PC-3 (cell line): ENCODE measurements around the gene FOXO6. TPM values are rescaled to one million over a fixed set of nuclear protein-coding genes. Genes with fewer than 3 reads are reported as not detected.

Source experiments
- ATAC-seq: fragments of 200-7000 bp; cut with Tn5 transposase; 2 replicates; pipeline ENCODE4 v1.9.1; 2020; ENCODE audit warnings: mild to moderate bottlenecking, moderate library complexity
- BruUV-seq: library from RNA; stranded (reverse); fragments of 400-500 nt; replicated peaks from 2 replicates; lab custom pipeline; 2021; lab: Mats Ljungman, UMichigan
- CTCF ChIA-PET: fragments of 300-600 bp; sonication (Branson Sonifier 250); formaldehyde crosslinking; loops from one replicate; lab custom pipeline; 2022; ENCODE audit warnings: antibody characterized with exemption; lab: Charles Lee
- POLR2A ChIA-PET: fragments of 300-600 bp; sonication (Branson Sonifier 250); formaldehyde crosslinking; loops from one replicate; lab custom pipeline; 2022; ENCODE audit warnings: antibody characterized with exemption; ENCODE audit not compliant: unreplicated experiment; lab: Charles Lee
- DNase-seq: peaks from one replicate; pipeline ENCODE4 v3.0.0-alpha.2; 2015
- H2AFZ ChIP-seq: fragments of 300-600 bp; sonication (generic); 2 replicates; pipeline ENCODE4 v1.6.0; 2016; ENCODE audit warnings: antibody characterized with exemption, low read length
- H3F3A ChIP-seq: fragments of 300-600 bp; sonication (generic); one replicate; pipeline ENCODE4 v1.6.0; 2017; ENCODE audit warnings: antibody characterized with exemption, low read length, control low read depth, mild to moderate bottlenecking; ENCODE audit not compliant: unreplicated experiment
- H3K27ac ChIP-seq: fragments of 300-600 bp; sonication (generic); 2 replicates; pipeline ENCODE4 v1.5.1; 2016; ENCODE audit warnings: mild to moderate bottlenecking, low read length
- H3K27me3 ChIP-seq: fragments of 300-600 bp; sonication (generic); 2 replicates; pipeline ENCODE4 v1.6.1; 2016; ENCODE audit warnings: low read length, mixed read lengths
- H3K36me3 ChIP-seq: fragments of 300-600 bp; sonication (generic); 2 replicates; pipeline ENCODE4 v1.6.1; 2016; ENCODE audit warnings: low read depth, mixed run types, low read length, mixed read lengths
- H3K4me1 ChIP-seq: fragments of 300-600 bp; sonication (generic); 2 replicates; pipeline ENCODE4 v1.5.1; 2016; ENCODE audit warnings: low read length; ENCODE audit not compliant: insufficient read depth
- H3K4me2 ChIP-seq: fragments of 300-600 bp; sonication (generic); 2 replicates; pipeline ENCODE4 v1.6.0; 2016; ENCODE audit warnings: low read length
- H3K4me3 ChIP-seq: fragments of 300-600 bp; sonication (generic); 2 replicates; pipeline ENCODE4 v1.5.1; 2016; ENCODE audit warnings: mild to moderate bottlenecking, low read length, mixed read lengths
- H3K79me2 ChIP-seq: fragments of 300-600 bp; sonication (generic); 2 replicates; pipeline ENCODE4 v1.6.1; 2017; ENCODE audit warnings: low read length, mixed read lengths
- H3K9ac ChIP-seq: fragments of 300-600 bp; sonication (generic); 2 replicates; pipeline ENCODE4 v1.6.0; 2016; ENCODE audit warnings: mild to moderate bottlenecking, low read length
- H3K9me2 ChIP-seq: fragments of 300-600 bp; sonication (generic); replicated peaks from 2 replicates; pipeline ENCODE4 v1.6.1; 2016; ENCODE audit warnings: mixed run types, low read length, mixed read lengths
- H3K9me3 ChIP-seq: fragments of 300-600 bp; sonication (generic); 2 replicates; pipeline ENCODE4 v1.6.1; 2016; ENCODE audit warnings: low read length, mixed read lengths
- H4K20me1 ChIP-seq: fragments of 300-600 bp; sonication (generic); 2 replicates; pipeline ENCODE4 v1.6.1; 2016; ENCODE audit warnings: low read length, mixed read lengths
- EZH2 ChIP-seq: fragments of 300-600 bp; sonication (generic); IDR thresholded peaks from one replicate; pipeline ENCODE4 v1.6.1; 2017; ENCODE audit warnings: antibody characterized with exemption, mild to moderate bottlenecking, low read length; ENCODE audit not compliant: unreplicated experiment
- EZH2phosphoT487 ChIP-seq: fragments of 300-600 bp; sonication (generic); IDR thresholded peaks from 2 replicates; pipeline ENCODE4 v1.6.1; 2018; ENCODE audit warnings: mild to moderate bottlenecking, antibody characterized with exemption, low read length, borderline replicate concordance
- intact Hi-C: fragments of 100-400 bp; cut with micrococcal nuclease; formaldehyde crosslinking; loops from 2 replicates; pipeline ENCODE4 v1.9.0; 2023
- total RNA-seq: library from RNA; depleted of rRNA; stranded (reverse); fragments of >200 nt; gene quantifications from 2 replicates; pipeline ENCODE4 v1.2.3, GENCODE V29; 2014
- TF ChIP-seq, protein P1 (sequence below): fragments of 300-600 bp; sonication (generic); conservative IDR thresholded peaks from 2 replicates; pipeline ENCODE4 v1.5.1; 2017; ENCODE audit warnings: antibody characterized with exemption, low read depth, mild to moderate bottlenecking, low read length

The FOXO6 gene
- total RNA-seq, 1 experiment from 2014 or later: 1.2 TPM

GRCh38 chr1:41422306-41422705 lies 61.1 kb downstream of the FOXO6 start:
- no peaks in the 10 kb centered on the region for H4K20me1 ChIP-seq
- no TSS peak for BruUV-seq
- no peak for ATAC-seq
- no peaks in the 10 kb centered on the region for H3K27me3 ChIP-seq
- peaks cover 15% of the 10 kb centered on the region for H3K4me1 ChIP-seq
- H2AFZ ChIP-seq: no peak overlapping the region
- ChIA-PET POLR2A (no interaction called here), CTCF (no interaction called here)
- TF ChIP-seq EZH2phosphoT487 (no peak), EZH2 (no peak)
- TF ChIP-seq, protein P1, sequence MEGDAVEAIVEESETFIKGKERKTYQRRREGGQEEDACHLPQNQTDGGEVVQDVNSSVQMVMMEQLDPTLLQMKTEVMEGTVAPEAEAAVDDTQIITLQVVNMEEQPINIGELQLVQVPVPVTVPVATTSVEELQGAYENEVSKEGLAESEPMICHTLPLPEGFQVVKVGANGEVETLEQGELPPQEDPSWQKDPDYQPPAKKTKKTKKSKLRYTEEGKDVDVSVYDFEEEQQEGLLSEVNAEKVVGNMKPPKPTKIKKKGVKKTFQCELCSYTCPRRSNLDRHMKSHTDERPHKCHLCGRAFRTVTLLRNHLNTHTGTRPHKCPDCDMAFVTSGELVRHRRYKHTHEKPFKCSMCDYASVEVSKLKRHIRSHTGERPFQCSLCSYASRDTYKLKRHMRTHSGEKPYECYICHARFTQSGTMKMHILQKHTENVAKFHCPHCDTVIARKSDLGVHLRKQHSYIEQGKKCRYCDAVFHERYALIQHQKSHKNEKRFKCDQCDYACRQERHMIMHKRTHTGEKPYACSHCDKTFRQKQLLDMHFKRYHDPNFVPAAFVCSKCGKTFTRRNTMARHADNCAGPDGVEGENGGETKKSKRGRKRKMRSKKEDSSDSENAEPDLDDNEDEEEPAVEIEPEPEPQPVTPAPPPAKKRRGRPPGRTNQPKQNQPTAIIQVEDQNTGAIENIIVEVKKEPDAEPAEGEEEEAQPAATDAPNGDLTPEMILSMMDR: no peak
- no peaks in the 10 kb centered on the region for H3K9me2 ChIP-seq
- H3K27ac ChIP-seq: no peak overlapping the region
- no peak overlapping the region for H3K4me2 ChIP-seq
- H3K36me3 ChIP-seq: no peaks in the 10 kb centered on the region
- no peaks in the 10 kb centered on the region for H3F3A ChIP-seq
- intact Hi-C loops: no loop called here
- no peak overlapping the region for H3K4me3 ChIP-seq
- no peaks in the 10 kb centered on the region for H3K9me3 ChIP-seq
- H3K9ac ChIP-seq: no peak overlapping the region
- DNase-seq: no peak
- H3K79me2 ChIP-seq: no peaks in the 10 kb centered on the region

GRCh38 chr1:41423511-41424191 lies 62.4 kb downstream of the FOXO6 start:
- no peaks in the 10 kb centered on the region for H3K9me2 ChIP-seq
- no peaks in the 10 kb centered on the region for H3K27me3 ChIP-seq
- DNase-seq (peak; percentile 16), ATAC-seq (peak; percentile 58)
- H3K4me2 ChIP-seq: peak overlapping the region; percentile 66
- peak overlapping the region; percentile 56 for H3K4me3 ChIP-seq
- H3F3A ChIP-seq: no peaks in the 10 kb centered on the region
- ChIA-PET POLR2A (interaction anchor here (0.6 kb wide), 1 partner anchor 420 kb away, joined by 7 read pairs; no protein-coding TSS in a partner anchor), CTCF (interaction anchor here (0.6 to 1.0 kb wide), 4 partner anchors 26 to 401 kb away, joined by 3 to 4 read pairs (median 3); no protein-coding TSS in a partner anchor)
- H3K4me1 ChIP-seq: peaks cover 10% of the 10 kb centered on the region
- peak overlapping the region; percentile 61 for H2AFZ ChIP-seq
- H3K36me3 ChIP-seq: no peaks in the 10 kb centered on the region
- TF ChIP-seq EZH2: no peak
- TF ChIP-seq, protein P1: peak; percentile 64
- intact Hi-C loops: no loop called here
- peak overlapping the region; percentile 22; the same call in 1 of the 2 replicates for H3K9ac ChIP-seq
- no peaks in the 10 kb centered on the region for H4K20me1 ChIP-seq
- H3K27ac ChIP-seq: no peak overlapping the region
- H3K9me3 ChIP-seq: no peaks in the 10 kb centered on the region
- no TSS peak for BruUV-seq
- no peaks in the 10 kb centered on the region for H3K79me2 ChIP-seq

DNA sequence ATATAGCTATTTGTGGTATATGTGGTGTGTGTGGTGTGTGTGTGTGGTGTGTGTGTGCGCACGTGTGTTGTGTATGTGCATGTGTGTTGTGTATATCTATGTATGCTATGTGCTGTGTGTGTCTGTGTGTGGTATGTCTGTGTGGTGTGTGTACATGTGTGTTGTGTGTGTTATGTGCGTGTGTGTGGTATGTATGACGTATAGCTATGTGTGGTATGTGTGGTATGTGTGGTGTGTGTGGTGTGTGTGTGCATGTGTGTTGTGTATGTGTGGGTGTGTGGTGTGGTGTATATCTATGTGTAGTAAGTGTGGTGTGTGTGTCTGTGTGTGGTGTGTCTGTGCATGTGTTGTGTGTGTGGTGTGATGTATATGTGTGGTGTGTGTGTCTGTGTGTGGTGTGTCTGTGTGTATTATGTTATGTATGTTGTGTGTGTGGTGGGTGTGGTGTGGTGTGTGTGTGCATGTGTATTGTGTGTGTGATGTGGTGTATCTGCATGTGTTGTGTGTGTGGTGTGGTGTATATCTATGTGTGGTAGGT lies 63.4 kb downstream of the FOXO6 start:
- H3K4me3 ChIP-seq: peak overlapping the region; percentile 56; the same call in 1 of the 2 replicates
- TF ChIP-seq, protein P1: no peak
- no peak for TF ChIP-seq EZH2phosphoT487
- no peak for TF ChIP-seq EZH2
- intact Hi-C loops: no loop called here
- ChIA-PET POLR2A (no interaction called here), CTCF (no interaction called here)
- no peaks in the 10 kb centered on the region for H3K9me3 ChIP-seq
- H3K36me3 ChIP-seq: no peaks in the 10 kb centered on the region
- no peak overlapping the region for H3K27ac ChIP-seq
- no peaks in the 10 kb centered on the region for H3K9me2 ChIP-seq
- H2AFZ ChIP-seq: no peak overlapping the region
- H3F3A ChIP-seq: no peaks in the 10 kb centered on the region
- BruUV-seq: no TSS peak
- H4K20me1 ChIP-seq: no peaks in the 10 kb centered on the region
- DNase-seq (no peak), ATAC-seq (no peak)
- no peaks in the 10 kb centered on the region for H3K4me1 ChIP-seq
- H3K9ac ChIP-seq: no peak overlapping the region
- 0 out of 2 replicates have a peak overlapping the region, but pooled peaks have one; percentile 66 for H3K4me2 ChIP-seq
- no peaks in the 10 kb centered on the region for H3K79me2 ChIP-seq
- no peaks in the 10 kb centered on the region for H3K27me3 ChIP-seq
